ENCODE data around the gene NPR2. TPM values are rescaled to one million over a fixed set of nuclear protein-coding genes. Genes with fewer than 3 reads are reported as not detected.
A peak's percentile ranks its signal among the peaks of the same experiment; 100 is the strongest.

Gene NPR2
- total RNA-seq, 2 experiments from 2014 or later = 7.5 to 7.8 TPM

- TF ChIP-seq CTCF (IDR thresholded peaks at IDR 0.05) = peak; percentile 85
- Mint-ChIP-seq H3K36me3 (ENCODE audit: low read depth) (peaks cover 17% of the 10 kb centered on the region), H3K27me3 (no peaks in the 10 kb centered on the region), H3K4me1 (ENCODE audit: low read depth) (peaks cover 38% of the 10 kb centered on the region), H3K9me3 (no peaks in the 10 kb centered on the region), H3K4me3 (peak overlapping the region; percentile 95), H3K27ac (peak overlapping the region; percentile 96)
- POLR2A ChIA-PET = interaction anchor here (0.6 to 1.5 kb wide), 10 partner anchors 9 to 1723 kb away, joined by 3 to 5 read pairs (median 3); no protein-coding TSS in a partner anchor
- intact Hi-C loops (cut with micrococcal nuclease) = no loop called here
- ATAC-seq = peak; percentile 95
- CTCF ChIA-PET = interaction anchor here (0.7 to 3.1 kb wide), 26 partner anchors 9 to 125 kb away, joined by 3 to 25 read pairs (median 4); partner anchors contain the start of genes CCDC107, CREB3, RMRP and SPAG8
- peak; percentile 88 for DNase-seq
Measured at GRCh38 chr9:35756275-35757225, 34.8 kb upstream of the NPR2 start.

GRCh38 chr9:35757226-35757891 lies 34.0 kb upstream of the NPR2 start:
- peak overlapping the region; percentile 96 for H3K27ac Mint-ChIP-seq
- peaks cover 16% of the 10 kb centered on the region for H3K36me3 Mint-ChIP-seq (ENCODE audit: low read depth)
- H3K4me3 Mint-ChIP-seq = peak overlapping the region; percentile 95
- H3K4me1 Mint-ChIP-seq (ENCODE audit: low read depth) = peaks cover 42% of the 10 kb centered on the region
- TF ChIP-seq CTCF (IDR thresholded peaks at IDR 0.05) = no peak
- H3K27me3 Mint-ChIP-seq = no peaks in the 10 kb centered on the region
- DNase-seq = no peak
- H3K9me3 Mint-ChIP-seq = no peaks in the 10 kb centered on the region
- ChIA-PET CTCF (interaction anchor here (0.7 to 3.1 kb wide), 19 partner anchors 10 to 124 kb away, joined by 3 to 25 read pairs (median 5); partner anchors contain the start of genes CREB3, SPAG8, TLN1 and TPM2), POLR2A (interaction anchor here (0.6 to 1.5 kb wide), 5 partner anchors 10 to 1722 kb away, joined by 3 to 5 read pairs (median 3); no protein-coding TSS in a partner anchor)
- peak; percentile 31 for ATAC-seq
- intact Hi-C loops (cut with micrococcal nuclease) = no loop called here

GRCh38 chr9:35757892-35758275 lies 33.5 kb upstream of the NPR2 start:
- DNase-seq (no peak), ATAC-seq (no peak)
- Mint-ChIP-seq H3K4me3 (peak overlapping the region; percentile 95), H3K4me1 (ENCODE audit: low read depth) (peaks cover 42% of the 10 kb centered on the region), H3K27me3 (no peaks in the 10 kb centered on the region), H3K9me3 (no peaks in the 10 kb centered on the region), H3K36me3 (ENCODE audit: low read depth) (peaks cover 15% of the 10 kb centered on the region), H3K27ac (peak overlapping the region; percentile 70)
- intact Hi-C loops (cut with micrococcal nuclease) = no loop called here
- TF ChIP-seq CTCF (IDR thresholded peaks at IDR 0.05) = no peak
- ChIA-PET POLR2A (interaction anchor here (1.0 kb wide), 1 partner anchor 13 kb away, joined by 3 read pairs; no protein-coding TSS in a partner anchor), CTCF (interaction anchor here (1.1 to 1.7 kb wide), 3 partner anchors 15 to 68 kb away, joined by 3 to 5 read pairs (median 3); no protein-coding TSS in a partner anchor)

- H3K4me1 Mint-ChIP-seq (ENCODE audit: low read depth) = peaks cover 42% of the 10 kb centered on the region
- no peak for DNase-seq
- no peak for ATAC-seq
- H3K36me3 Mint-ChIP-seq (ENCODE audit: low read depth) = peaks cover 15% of the 10 kb centered on the region
- TF ChIP-seq CTCF (IDR thresholded peaks at IDR 0.05) = no peak
- POLR2A ChIA-PET = interaction anchor here (1.0 kb wide), 1 partner anchor 12 kb away, joined by 3 read pairs; no protein-coding TSS in a partner anchor
- no peaks in the 10 kb centered on the region for H3K9me3 Mint-ChIP-seq
- H3K27ac Mint-ChIP-seq = peak overlapping the region; percentile 31
- no peaks in the 10 kb centered on the region for H3K27me3 Mint-ChIP-seq
- intact Hi-C loops (cut with micrococcal nuclease) = no loop called here
- CTCF ChIA-PET = interaction anchor here (1.1 to 1.7 kb wide), 3 partner anchors 14 to 68 kb away, joined by 3 to 5 read pairs (median 3); no protein-coding TSS in a partner anchor
- peak overlapping the region; percentile 95 for H3K4me3 Mint-ChIP-seq
Measured at GRCh38 chr9:35758475-35759050, 32.8 kb upstream of the NPR2 start.

Measured in activated CD8-positive, alpha-beta T cell treated with anti-CD3 and anti-CD28 coated beads for 36 hours (primary cell).